ENCODE data around the gene COL12A1. TPM values are rescaled to one million over a fixed set of nuclear protein-coding genes. Genes with fewer than 3 reads are reported as not detected.

The COL12A1 gene
- total and polyA plus RNA-seq, 2 donors (not counting 3 experiments of a cell fraction or from before 2014, with no cell fraction given), result 48.5 to 89.1 TPM

- Histone ChIP-seq H3K27ac (ENCODE audit: insufficient read depth, low read depth, low read length) (no peak overlapping the region), H2AFZ (ENCODE audit: low read depth, low read length) (peak overlapping the region; percentile 30), H3K4me3 (replicated peaks in 1 of 3; ENCODE audit: insufficient read depth in 1 of 3, low read depth in 1 of 3, low read length in 3 of 3) (no peak overlapping the region), H3K9me3 (replicated peaks; ENCODE audit: control insufficient read depth, insufficient read depth, low read length) (no peaks in the 10 kb centered on the region), H3K79me2 (ENCODE audit: control insufficient read depth, insufficient read depth, low read length) (no peaks in the 10 kb centered on the region), H3K4me1 (ENCODE audit: control insufficient read depth, extremely low read depth, insufficient read depth, low read length) (peaks cover 31% of the 10 kb centered on the region), H3K27me3 (ENCODE audit: control insufficient read depth in 2 of 2, insufficient read depth in 2 of 2, low read length in 2 of 2) (peaks cover 17% of the 10 kb centered on the region in 2 experiments), H3K4me2 (ENCODE audit: insufficient read depth, low read length) (peak overlapping the region; percentile 54), H3K9ac (replicated peaks; ENCODE audit: extremely low read depth, insufficient read depth, low read length) (no peak overlapping the region), H3K36me3 (ENCODE audit: control insufficient read depth in 2 of 2, extremely low read depth in 1 of 2, insufficient read depth in 2 of 2, low read length in 2 of 2) (no peaks in the 10 kb centered on the region), H4K20me1 (replicated peaks; ENCODE audit: control insufficient read depth, extremely low read depth, insufficient read depth, low read length) (no peaks in the 10 kb centered on the region), H3K9me1 (replicated peaks; ENCODE audit: control insufficient read depth, extremely low read depth, insufficient read depth, low read length) (no peaks in the 10 kb centered on the region)
- FAIRE-seq, result peak; percentile 90
- no TSS peak for BruUV-seq (replicated peaks)
- no peak for TF ChIP-seq MAX (IDR thresholded peaks at IDR 0.05; ENCODE audit: insufficient read depth, insufficient read length)
- TF ChIP-seq CTCF (IDR thresholded peaks at IDR 0.05; ENCODE audit: extremely low read depth in 1 of 2, insufficient read depth in 1 of 2, low read depth in 1 of 2, low read length in 2 of 2), result peak; percentile 78 to 92
- CTCF ChIA-PET, result interaction anchor here (0.6 to 12.5 kb wide), 124 partner anchors 9 to 1923 kb away, joined by 3 to 393 read pairs (median 4); partner anchors contain the start of genes COX7A2 and SLC17A5
- peak; percentile 80 for DNase-seq (ENCODE audit: low read depth, low spot score)
- intact Hi-C loops (cut with micrococcal nuclease), result loop anchor here (1.0 to 10.0 kb wide), 7 partner anchors 234 to 1531 kb away; no protein-coding TSS in a partner anchor
- POLR2A ChIA-PET, result no interaction called here
- dilution Hi-C loops (cut with MboI; ENCODE audit: extremely low pct_ligation_motif_present, low sequenced_read_pairs), result no loop called here
Observed at GRCh38 chr6:75208298-75209183, 2.7 kb upstream of the COL12A1 start.

Measured in endothelial cell of umbilical vein (primary cell).